Measurements from ENCODE around the gene LARP1B. TPM values are rescaled to one million over a fixed set of nuclear protein-coding genes. Genes with fewer than 3 reads are reported as not detected.

Gene LARP1B
- total RNA-seq, 1 donor from 2014 or later = 8.6 TPM

- TF ChIP-seq CTCF (IDR thresholded peaks at IDR 0.05) = no peak
Measured at GRCh38 chr4:128135391-128135790, 74.3 kb downstream of the LARP1B start.

GRCh38 chr4:128141866-128142265 is 80.8 kb downstream of the LARP1B start:
- no peak for TF ChIP-seq CTCF (IDR thresholded peaks at IDR 0.05)

More at GRCh38 chr4:128135391-128135790, 74.3 kb downstream of the LARP1B start:
- Histone ChIP-seq H3K9me3 (no peaks in the 10 kb centered on the region), H3K4me1 (no peaks in the 10 kb centered on the region), H3K27ac (no peak overlapping the region), H3K27me3 (no peaks in the 10 kb centered on the region), H3K4me3 (no peak overlapping the region), H3K36me3 (no peaks in the 10 kb centered on the region)
- no peak for DNase-seq (ENCODE audit: low spot score in 2 of 2)
- intact Hi-C loops (cut with DNase I) = no loop called here

GRCh38 chr4:128145727-128146126 is 84.6 kb downstream of the LARP1B start:
- TF ChIP-seq CTCF (IDR thresholded peaks at IDR 0.05) = no peak
- intact Hi-C loops (cut with DNase I) = no loop called here
- peaks cover 0 to 3% of the 10 kb centered on the region in 2 donors for H3K36me3 ChIP-seq
- DNase-seq (ENCODE audit: low spot score in 2 of 2) = no peak
- H3K4me3 ChIP-seq = no peak overlapping the region
- no peaks in the 10 kb centered on the region for H3K4me1 ChIP-seq
- H3K27ac ChIP-seq = no peak overlapping the region
- no peaks in the 10 kb centered on the region for H3K27me3 ChIP-seq
- peaks cover 0 to 4% of the 10 kb centered on the region in 2 donors for H3K9me3 ChIP-seq

More at GRCh38 chr4:128141866-128142265, 80.8 kb downstream of the LARP1B start:
- no peak overlapping the region for H3K27ac ChIP-seq
- peaks cover 0 to 4% of the 10 kb centered on the region in 2 donors for H3K9me3 ChIP-seq
- H3K27me3 ChIP-seq = no peaks in the 10 kb centered on the region
- no peak overlapping the region for H3K4me3 ChIP-seq
- intact Hi-C loops (cut with DNase I) = no loop called here
- peaks cover 0 to 3% of the 10 kb centered on the region in 2 donors for H3K36me3 ChIP-seq
- DNase-seq (ENCODE audit: low spot score in 2 of 2) = no peak
- H3K4me1 ChIP-seq = no peaks in the 10 kb centered on the region

- H3K36me3 ChIP-seq = peaks cover 3 to 8% of the 10 kb centered on the region in 2 donors
- TF ChIP-seq CTCF (IDR thresholded peaks at IDR 0.05) = no peak
- no peaks in the 10 kb centered on the region for H3K27me3 ChIP-seq
- H3K4me1 ChIP-seq = no peaks in the 10 kb centered on the region
- intact Hi-C loops (cut with DNase I) = no loop called here
- no peak overlapping the region for H3K4me3 ChIP-seq
- no peak overlapping the region for H3K27ac ChIP-seq
- no peaks in the 10 kb centered on the region for H3K9me3 ChIP-seq
- DNase-seq (ENCODE audit: low spot score in 2 of 2) = no peak
Measured at GRCh38 chr4:128153800-128154199, 92.7 kb downstream of the LARP1B start.

- no peak for DNase-seq (ENCODE audit: low spot score in 2 of 2)
- no peaks in the 10 kb centered on the region for H3K4me1 ChIP-seq
- H3K4me3 ChIP-seq = no peak overlapping the region
- no peak for TF ChIP-seq CTCF (IDR thresholded peaks at IDR 0.05)
- H3K9me3 ChIP-seq = no peaks in the 10 kb centered on the region
- intact Hi-C loops (cut with DNase I) = no loop called here
- peaks cover 3 to 8% of the 10 kb centered on the region in 2 donors for H3K36me3 ChIP-seq
- H3K27ac ChIP-seq = no peak overlapping the region
- H3K27me3 ChIP-seq = no peaks in the 10 kb centered on the region
Measured at GRCh38 chr4:128155231-128155855, 94.2 kb downstream of the LARP1B start.
